ENCODE results near the gene CADPS.

The CADPS gene

DNA sequence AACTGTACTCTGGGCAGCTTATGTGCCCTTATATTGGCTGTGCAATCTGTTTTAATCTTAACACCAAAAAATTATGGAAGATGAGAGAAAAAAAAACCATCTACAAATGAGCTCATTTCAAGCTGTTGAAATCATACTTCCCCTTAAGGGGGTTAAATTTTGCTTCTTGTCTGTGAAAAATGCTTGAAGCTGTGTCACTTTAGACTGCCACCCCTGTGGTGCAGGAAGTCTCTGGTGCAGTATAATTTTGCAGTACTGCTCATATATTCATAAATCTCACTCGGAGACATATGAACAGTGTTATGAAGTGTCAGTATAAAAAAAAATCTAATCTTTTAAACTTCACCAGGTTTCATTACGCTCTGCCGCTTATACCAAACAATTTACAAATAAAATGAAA is 471.5 kb downstream of the CADPS start:
- no peak for TF ChIP-seq JUND (IDR thresholded peaks at IDR 0.05; ENCODE audit: low read depth)
- DNase-seq (ENCODE audit: low read depth in 1 of 2, low spot score in 1 of 2) = no peak
- in situ Hi-C loops (cut with HindIII; ENCODE audit: low pct_unique_long_range_greater_than_20kb, low sequenced_read_pairs) = no loop called here

GRCh38 chr3:62392626-62393292 is 482.5 kb downstream of the CADPS start:
- no peak for TF ChIP-seq JUND (IDR thresholded peaks at IDR 0.05; ENCODE audit: low read depth)
- in situ Hi-C loops (cut with HindIII; ENCODE audit: low pct_unique_long_range_greater_than_20kb, low sequenced_read_pairs) = no loop called here
- no peak for DNase-seq (ENCODE audit: low read depth in 1 of 2, low spot score in 1 of 2)

- in situ Hi-C loops (cut with HindIII; ENCODE audit: low pct_unique_long_range_greater_than_20kb, low sequenced_read_pairs) = no loop called here
- TF ChIP-seq JUND (IDR thresholded peaks at IDR 0.05; ENCODE audit: low read depth) = no peak
- no peak for DNase-seq (ENCODE audit: low read depth in 1 of 2, low spot score in 1 of 2)
These were observed 488.0 kb downstream of the CADPS start for GRCh38 chr3:62387251-62387650.

GRCh38 chr3:62379321-62379798 is 495.9 kb downstream of the CADPS start:
- DNase-seq (ENCODE audit: low read depth in 1 of 2, low spot score in 1 of 2) = no peak
- in situ Hi-C loops (cut with HindIII; ENCODE audit: low pct_unique_long_range_greater_than_20kb, low sequenced_read_pairs) = no loop called here
- TF ChIP-seq JUND (IDR thresholded peaks at IDR 0.05; ENCODE audit: low read depth) = no peak

DNA sequence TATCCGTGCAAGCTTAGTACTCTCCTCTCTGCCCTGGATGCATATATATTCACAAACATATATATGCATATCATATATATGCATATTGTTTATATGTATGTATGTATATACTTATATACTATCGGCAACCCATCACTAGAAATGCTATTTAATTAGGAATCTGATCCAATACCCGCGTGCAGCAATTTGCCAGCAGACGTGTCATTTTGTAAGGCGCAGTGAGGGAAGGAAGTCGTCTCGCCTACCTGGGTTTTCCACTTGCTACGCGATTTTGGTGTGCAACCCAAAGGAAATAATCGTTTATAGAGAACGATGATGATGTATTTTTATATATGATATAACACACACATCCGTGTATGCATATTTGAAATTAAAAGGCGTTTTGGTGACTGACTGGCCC is 496.3 kb downstream of the CADPS start:
- no peak for TF ChIP-seq JUND (IDR thresholded peaks at IDR 0.05; ENCODE audit: low read depth)
- no peak for DNase-seq (ENCODE audit: low read depth in 1 of 2, low spot score in 1 of 2)
- in situ Hi-C loops (cut with HindIII; ENCODE audit: low pct_unique_long_range_greater_than_20kb, low sequenced_read_pairs) = no loop called here

DNA sequence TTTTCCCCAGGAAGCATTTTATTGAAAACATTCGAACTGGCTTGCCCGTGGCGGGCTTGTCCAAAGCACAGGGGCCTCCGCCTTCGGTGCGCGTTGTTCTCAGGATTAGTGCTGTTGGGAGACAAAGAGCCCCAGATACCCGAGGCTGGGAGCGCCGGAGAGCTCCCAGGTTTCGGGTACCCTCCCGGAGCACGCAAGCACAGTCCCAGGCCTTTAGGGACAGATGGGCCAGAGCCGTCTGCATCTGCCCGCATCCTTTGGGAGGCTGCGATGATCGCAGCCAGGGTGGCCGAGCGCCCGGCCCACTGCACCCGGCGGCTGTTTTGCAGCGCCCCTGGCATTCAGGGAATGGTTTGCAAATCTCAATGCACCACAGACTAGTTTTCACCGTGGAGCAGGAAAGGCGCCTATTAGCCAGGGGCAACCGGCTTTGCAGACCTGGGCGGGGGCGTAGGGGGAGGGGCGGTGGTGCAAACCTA is 496.9 kb downstream of the CADPS start:
- in situ Hi-C loops (cut with HindIII; ENCODE audit: low pct_unique_long_range_greater_than_20kb, low sequenced_read_pairs) = no loop called here
- no peak for DNase-seq (ENCODE audit: low read depth in 1 of 2, low spot score in 1 of 2)
- TF ChIP-seq JUND (IDR thresholded peaks at IDR 0.05; ENCODE audit: low read depth) = no peak

GRCh38 chr3:62376906-62377877 is 498.0 kb downstream of the CADPS start:
- in situ Hi-C loops (cut with HindIII; ENCODE audit: low pct_unique_long_range_greater_than_20kb, low sequenced_read_pairs) = no loop called here
- DNase-seq (ENCODE audit: low read depth in 1 of 2, low spot score in 1 of 2) = no peak
- no peak for TF ChIP-seq JUND (IDR thresholded peaks at IDR 0.05; ENCODE audit: low read depth)

DNA sequence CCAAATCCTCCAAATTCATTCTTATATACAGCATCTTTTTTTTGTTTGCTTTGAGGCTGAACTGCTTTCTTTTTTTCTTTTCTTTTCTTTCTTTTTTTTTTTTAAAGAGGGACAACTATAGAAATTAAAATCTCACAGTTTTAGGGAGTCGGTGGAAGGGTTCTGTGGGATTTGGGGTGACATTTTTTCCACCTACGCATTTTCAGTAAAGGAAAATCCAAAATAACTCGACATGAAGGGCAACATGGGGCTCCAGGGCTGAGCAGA is 498.8 kb downstream of the CADPS start:
- TF ChIP-seq JUND (IDR thresholded peaks at IDR 0.05; ENCODE audit: low read depth) = no peak
- in situ Hi-C loops (cut with HindIII; ENCODE audit: low pct_unique_long_range_greater_than_20kb, low sequenced_read_pairs) = no loop called here
- no peak for DNase-seq (ENCODE audit: low read depth in 1 of 2, low spot score in 1 of 2)

GRCh38 chr3:62375655-62376453 is 499.4 kb downstream of the CADPS start:
- DNase-seq (ENCODE audit: low read depth in 1 of 2, low spot score in 1 of 2) = no peak
- in situ Hi-C loops (cut with HindIII; ENCODE audit: low pct_unique_long_range_greater_than_20kb, low sequenced_read_pairs) = no loop called here
- TF ChIP-seq JUND (IDR thresholded peaks at IDR 0.05; ENCODE audit: low read depth) = no peak

GRCh38 chr3:62374341-62375218 is 500.6 kb downstream of the CADPS start:
- DNase-seq (ENCODE audit: low read depth in 1 of 2, low spot score in 1 of 2) = no peak
- in situ Hi-C loops (cut with HindIII; ENCODE audit: low pct_unique_long_range_greater_than_20kb, low sequenced_read_pairs) = no loop called here
- no peak for TF ChIP-seq JUND (IDR thresholded peaks at IDR 0.05; ENCODE audit: low read depth)

- DNase-seq (ENCODE audit: low read depth in 1 of 2, low spot score in 1 of 2) = no peak
These were observed 501.4 kb downstream of the CADPS start for GRCh38 chr3:62373714-62374333.

More at GRCh38 chr3:62373714-62374333, 501.4 kb downstream of the CADPS start:
- no peak for TF ChIP-seq JUND (IDR thresholded peaks at IDR 0.05; ENCODE audit: low read depth)
- in situ Hi-C loops (cut with HindIII; ENCODE audit: low pct_unique_long_range_greater_than_20kb, low sequenced_read_pairs) = no loop called here
